Uterus (tissue), 2 donors: ENCODE data around the gene DARS2.

Experiments
- POLR2A ChIP-seq, 2 donors: fragments of 450-650 bp; IDR thresholded peaks; one replicate each; pipeline ENCODE4 v1.6.1; 2016; ENCODE audit warnings: antibody characterized with exemption in 2 of 2, mild to moderate bottlenecking in 1 of 2, moderate library complexity in 1 of 2
- TF ChIP-seq, protein P1 (sequence below), 4 experiments: fragments of 200-600 bp in 2 of 4; fragments of 450-650 bp in 2 of 4; sonication (generic) in 2 of 4; IDR thresholded peaks; one replicate each; pipeline ENCODE4 v1.5.1; 2016 to 2019; ENCODE audit warnings: antibody characterized with exemption in 4 of 4, mild to moderate bottlenecking in 2 of 4, moderate library complexity in 1 of 4

DNA sequence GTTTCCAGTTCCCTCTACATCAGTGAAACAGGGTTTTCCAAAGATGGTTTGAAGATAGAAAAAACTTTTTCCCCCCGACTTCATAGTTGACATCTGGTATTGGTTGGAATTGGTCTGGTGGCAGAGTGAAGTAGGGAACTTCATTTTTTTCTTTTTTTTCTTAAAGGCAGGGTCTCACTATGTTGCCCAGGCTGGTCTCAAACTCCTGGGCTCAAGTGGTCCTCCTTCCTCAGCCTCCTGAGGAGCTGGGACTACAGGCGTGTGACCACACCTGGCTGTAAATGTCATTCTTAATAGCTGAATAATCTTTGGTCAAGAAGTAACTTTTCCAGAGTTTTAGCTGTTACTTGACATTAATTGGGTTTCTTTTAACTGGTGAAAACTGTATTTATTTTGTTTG, 65.4 kb downstream of the DARS2 start:
- TF ChIP-seq POLR2A (IDR thresholded peaks at IDR 0.05): no peak
- TF ChIP-seq, protein P1, sequence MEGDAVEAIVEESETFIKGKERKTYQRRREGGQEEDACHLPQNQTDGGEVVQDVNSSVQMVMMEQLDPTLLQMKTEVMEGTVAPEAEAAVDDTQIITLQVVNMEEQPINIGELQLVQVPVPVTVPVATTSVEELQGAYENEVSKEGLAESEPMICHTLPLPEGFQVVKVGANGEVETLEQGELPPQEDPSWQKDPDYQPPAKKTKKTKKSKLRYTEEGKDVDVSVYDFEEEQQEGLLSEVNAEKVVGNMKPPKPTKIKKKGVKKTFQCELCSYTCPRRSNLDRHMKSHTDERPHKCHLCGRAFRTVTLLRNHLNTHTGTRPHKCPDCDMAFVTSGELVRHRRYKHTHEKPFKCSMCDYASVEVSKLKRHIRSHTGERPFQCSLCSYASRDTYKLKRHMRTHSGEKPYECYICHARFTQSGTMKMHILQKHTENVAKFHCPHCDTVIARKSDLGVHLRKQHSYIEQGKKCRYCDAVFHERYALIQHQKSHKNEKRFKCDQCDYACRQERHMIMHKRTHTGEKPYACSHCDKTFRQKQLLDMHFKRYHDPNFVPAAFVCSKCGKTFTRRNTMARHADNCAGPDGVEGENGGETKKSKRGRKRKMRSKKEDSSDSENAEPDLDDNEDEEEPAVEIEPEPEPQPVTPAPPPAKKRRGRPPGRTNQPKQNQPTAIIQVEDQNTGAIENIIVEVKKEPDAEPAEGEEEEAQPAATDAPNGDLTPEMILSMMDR (IDR thresholded peaks at IDR 0.05): no peak
